ENCODE data around the gene TCHHL1.
"Not testable (repeated sequence)": the region's sequence is repeated elsewhere in the genome, so short reads cannot be mapped to it uniquely, and the experiment has no call there.

Gene TCHHL1

DNA sequence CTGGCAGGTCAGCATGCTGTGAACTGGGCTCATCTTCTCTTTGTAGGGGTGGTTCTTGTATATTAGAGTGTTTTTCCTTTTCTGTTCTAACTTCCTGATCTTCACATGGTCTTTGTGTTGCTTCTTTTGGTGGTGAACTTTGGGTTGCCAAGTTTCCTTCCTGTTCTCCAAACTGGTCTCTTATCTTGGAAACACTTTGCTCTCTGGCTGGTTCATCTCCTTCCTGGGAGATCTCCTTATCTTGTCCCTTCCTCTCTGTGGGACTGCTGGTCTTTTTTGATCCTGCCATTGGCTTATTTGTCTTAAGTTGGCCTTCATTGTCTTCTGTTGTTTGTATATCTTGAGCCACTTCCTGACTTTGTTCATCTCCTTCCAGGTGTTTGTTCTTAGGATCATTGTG is 2.1 kb downstream of the TCHHL1 start:
- DNase-seq (ENCODE audit: low spot score) = no peak
- TF ChIP-seq, protein P1, sequence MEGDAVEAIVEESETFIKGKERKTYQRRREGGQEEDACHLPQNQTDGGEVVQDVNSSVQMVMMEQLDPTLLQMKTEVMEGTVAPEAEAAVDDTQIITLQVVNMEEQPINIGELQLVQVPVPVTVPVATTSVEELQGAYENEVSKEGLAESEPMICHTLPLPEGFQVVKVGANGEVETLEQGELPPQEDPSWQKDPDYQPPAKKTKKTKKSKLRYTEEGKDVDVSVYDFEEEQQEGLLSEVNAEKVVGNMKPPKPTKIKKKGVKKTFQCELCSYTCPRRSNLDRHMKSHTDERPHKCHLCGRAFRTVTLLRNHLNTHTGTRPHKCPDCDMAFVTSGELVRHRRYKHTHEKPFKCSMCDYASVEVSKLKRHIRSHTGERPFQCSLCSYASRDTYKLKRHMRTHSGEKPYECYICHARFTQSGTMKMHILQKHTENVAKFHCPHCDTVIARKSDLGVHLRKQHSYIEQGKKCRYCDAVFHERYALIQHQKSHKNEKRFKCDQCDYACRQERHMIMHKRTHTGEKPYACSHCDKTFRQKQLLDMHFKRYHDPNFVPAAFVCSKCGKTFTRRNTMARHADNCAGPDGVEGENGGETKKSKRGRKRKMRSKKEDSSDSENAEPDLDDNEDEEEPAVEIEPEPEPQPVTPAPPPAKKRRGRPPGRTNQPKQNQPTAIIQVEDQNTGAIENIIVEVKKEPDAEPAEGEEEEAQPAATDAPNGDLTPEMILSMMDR (IDR thresholded peaks at IDR 0.05; ENCODE audit: extremely low read depth, missing control alignments) = no peak

DNA sequence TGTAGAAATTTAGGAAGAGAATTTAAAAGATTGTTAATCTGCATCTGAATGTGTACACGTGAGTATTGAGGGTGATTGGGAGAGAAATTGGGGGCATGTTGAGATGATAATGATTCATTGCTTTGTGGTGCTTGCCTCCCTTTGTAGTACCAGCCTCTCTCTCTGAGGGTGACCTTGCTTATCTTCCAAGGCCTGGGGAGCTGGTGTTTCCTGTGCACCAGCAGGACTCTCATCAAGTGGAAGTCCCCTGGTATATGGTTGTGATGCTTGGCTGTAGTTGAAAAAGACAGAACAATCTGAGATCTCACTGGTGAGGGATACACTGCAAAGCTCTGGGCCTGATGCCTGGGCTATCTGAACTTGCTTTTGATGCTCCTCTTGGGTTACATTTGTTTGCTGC is 4.0 kb downstream of the TCHHL1 start:
- TF ChIP-seq, protein P1 (IDR thresholded peaks at IDR 0.05; ENCODE audit: extremely low read depth, missing control alignments) = no peak
- no peak for DNase-seq (ENCODE audit: low spot score)

DNA sequence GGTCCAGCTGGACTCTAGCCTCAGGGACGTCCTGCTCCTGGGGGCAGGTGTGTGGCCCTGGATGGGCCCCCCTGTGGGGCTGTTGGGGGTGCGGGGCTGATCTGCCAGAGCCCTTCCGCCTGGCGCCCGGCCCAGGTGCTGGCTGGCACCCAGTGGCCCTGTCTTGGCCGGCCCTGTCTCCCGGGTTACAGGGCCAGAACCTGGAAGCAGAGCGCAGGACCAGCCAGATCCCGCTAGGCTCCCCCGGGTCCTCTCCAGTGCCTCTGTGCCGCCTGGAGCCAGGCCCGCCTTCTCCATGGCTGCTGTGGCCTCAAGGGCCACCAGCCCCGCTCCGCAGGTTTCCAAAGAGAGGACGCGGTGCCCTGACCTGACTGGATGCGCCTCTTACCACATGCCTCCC is 7.8 kb downstream of the TCHHL1 start:
- not testable (repeated sequence) for DNase-seq (ENCODE audit: low spot score)

DNA sequence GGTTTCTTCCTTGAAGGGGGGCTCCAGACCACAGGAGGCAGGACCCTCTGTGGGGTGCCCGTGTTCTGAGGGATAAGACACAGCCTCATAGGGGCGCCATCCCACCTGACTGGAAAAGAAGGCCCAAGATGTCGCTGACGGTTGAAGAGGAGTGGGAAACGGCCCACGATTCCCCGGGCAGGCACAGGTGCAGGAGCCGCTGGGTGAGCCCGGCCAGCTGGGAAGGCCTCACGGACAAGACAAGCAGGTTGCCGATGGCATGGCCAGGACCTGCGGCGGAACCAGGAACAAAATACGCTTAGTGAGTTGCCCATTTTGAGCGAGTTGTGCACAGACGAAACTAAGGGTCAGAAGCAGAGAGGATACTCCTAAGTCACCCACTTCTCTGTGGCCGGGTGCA is 8.4 kb downstream of the TCHHL1 start:
- DNase-seq (ENCODE audit: low spot score) = not testable (repeated sequence)

DNA sequence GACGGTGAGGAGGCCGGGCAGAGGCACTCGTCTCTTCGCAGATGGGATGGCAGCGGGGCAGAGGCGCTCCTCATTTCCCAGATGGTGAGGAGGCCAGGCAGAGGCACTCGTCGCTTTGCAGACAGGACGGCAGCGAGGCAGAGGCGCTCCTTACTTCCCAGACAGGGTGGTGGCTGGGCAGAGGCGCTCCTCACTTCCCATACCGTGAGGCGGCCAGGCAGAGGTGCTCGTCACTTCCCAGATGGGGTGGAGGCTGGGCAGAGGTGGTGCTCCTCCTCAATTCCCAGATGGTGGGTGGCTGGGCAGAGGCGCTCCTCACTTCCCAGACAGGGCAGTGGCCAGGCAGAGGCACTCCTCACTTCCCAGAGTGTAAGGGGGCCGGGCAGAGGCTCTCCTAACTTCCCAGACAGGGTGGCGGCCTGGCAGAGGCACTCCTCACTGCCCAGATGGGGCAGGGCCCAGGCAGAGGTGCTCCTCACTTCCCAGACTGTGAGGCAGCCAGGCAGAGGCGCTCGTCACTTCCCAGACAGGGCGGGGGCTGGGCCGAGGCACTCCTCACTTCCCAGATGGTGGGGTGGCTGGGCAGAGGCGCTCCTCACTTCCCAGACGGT is 9.9 kb downstream of the TCHHL1 start:
- TF ChIP-seq, protein P1 (IDR thresholded peaks at IDR 0.05; ENCODE audit: extremely low read depth, missing control alignments) = no peak
- DNase-seq (ENCODE audit: low spot score) = no peak

DNA sequence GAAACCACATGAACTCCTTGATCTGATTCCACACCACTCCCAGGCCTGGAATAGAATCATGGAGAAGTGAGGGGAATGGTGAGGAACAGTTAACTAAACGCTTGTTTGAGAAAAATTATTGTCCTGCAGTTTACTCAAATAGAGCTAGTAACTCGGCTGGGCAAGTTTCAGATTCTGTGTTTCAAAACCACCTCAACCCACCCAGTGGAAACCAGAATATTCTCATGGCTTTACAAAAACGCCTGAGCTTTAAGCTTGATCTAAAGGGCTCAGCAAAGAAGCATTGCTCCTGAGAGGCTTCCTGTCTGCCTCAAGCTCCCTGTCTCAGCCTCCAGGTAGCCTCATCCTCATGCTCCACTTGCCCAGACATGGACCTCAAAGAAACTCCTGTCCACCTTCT is 16.6 kb downstream of the TCHHL1 start:
- DNase-seq (ENCODE audit: low spot score) = no peak
- TF ChIP-seq, protein P1 (IDR thresholded peaks at IDR 0.05; ENCODE audit: extremely low read depth, missing control alignments) = no peak

DNA sequence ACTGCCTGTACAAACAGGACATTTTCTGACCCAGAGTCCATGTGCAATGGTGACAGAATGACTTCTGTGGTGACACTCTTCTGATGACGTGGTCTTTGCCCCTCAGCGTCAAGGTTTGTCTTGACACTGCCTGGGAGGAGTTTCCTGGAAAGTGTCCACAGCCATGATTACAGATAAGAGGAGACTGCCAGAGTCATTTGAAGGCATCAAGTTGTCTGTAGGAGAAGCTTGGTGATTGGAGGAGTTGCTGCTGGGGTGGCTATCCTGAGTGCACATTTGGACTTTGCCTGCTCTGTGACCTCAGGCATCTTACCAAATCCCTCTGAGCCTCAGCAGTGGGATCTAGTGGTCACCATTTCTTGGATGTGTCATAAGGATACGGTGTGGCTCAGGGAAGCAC is 17.7 kb downstream of the TCHHL1 start:
- TF ChIP-seq, protein P1 (IDR thresholded peaks at IDR 0.05; ENCODE audit: extremely low read depth, missing control alignments) = no peak
- no peak for DNase-seq (ENCODE audit: low spot score)

DNA sequence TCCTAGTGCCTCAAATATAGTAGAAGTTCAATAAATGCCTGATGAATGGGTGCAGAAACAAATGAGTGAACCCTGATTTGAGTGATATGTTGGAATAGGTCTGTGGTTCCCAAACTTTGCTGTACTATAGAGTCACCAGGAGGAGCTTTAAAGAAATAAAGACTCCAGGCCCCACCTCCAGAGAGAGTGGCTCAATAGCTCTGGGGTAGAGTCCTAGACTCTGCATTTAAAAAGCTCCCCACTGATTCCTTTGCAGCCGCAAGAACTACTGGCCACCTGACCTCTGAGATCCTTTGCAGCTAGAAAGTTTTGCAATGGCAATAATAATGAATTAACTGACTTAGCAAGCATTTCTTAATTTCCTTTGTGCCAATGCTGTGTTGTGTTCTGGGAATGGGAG is 20.9 kb downstream of the TCHHL1 start:
- TF ChIP-seq, protein P1 (IDR thresholded peaks at IDR 0.05; ENCODE audit: extremely low read depth, missing control alignments) = no peak
- DNase-seq (ENCODE audit: low spot score) = no peak

All from GM20000 (cell line).